ENCODE results near the gene TMEM115.
A peak's percentile ranks its signal among the peaks of the same experiment; 100 is the strongest.

The TMEM115 gene

DNA sequence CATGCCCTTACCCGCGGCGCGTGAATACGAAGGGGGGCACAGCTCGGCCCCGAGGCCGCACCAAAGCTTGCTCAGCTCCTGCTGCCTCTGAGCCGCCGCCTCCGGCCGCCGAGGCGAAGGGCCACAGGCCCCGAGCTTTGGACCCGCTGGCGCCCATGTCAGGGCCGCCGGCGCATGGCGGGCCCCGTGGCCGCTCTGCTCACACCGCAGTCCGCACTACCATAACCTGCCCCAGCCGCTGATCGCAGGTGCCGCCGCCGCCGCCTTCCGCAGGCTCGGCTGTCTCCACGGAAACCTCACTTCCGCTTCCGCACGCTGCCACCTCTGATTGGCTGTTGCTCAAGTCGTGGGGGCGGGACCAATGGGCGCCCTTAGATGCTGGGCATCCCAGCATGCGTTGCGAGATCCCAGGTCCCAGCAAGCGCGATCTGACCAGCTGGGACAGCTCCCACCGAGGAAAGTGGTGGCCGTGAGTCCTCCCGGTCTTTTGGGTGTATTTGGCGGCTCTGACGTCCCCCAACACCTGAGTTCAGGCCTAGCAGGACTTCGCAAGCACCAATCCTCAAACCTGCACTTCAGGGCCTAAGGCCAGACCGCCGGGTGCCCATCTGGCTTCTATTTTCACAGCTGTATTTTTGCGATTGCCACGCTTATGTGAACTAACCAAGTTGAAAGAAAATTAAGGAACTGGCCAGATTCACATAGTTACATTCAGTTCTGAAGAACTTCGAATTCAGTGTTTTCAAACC lies 31.2 kb downstream of the TMEM115 start, which contains the start of gene TUSC2:
TUSC2 (minus strand) TSS at position 281 of the 749 bp plus-strand sequence; CDS start at position 157, 124 bp downstream.
- Histone ChIP-seq H3K27me3 (ENCODE audit: insufficient read depth, poor library complexity, severe bottlenecking) (no peaks in the 10 kb centered on the region), H3K27ac (replicated peaks) (peak within 1 kb of the TSS; percentile 75), H3K4me3 (replicated peaks; ENCODE audit: insufficient read depth, low read length) (peak within 1 kb of the TSS; percentile 94)
- peak; percentile 97 to 98 for DNase-seq (ENCODE audit: low read depth in 1 of 2, low spot score in 1 of 2)
- TF ChIP-seq SPI1 (IDR thresholded peaks at IDR 0.05; ENCODE audit: borderline replicate concordance, low read depth), result peak; percentile 89
- peak; percentile 88 for TF ChIP-seq GABPA (IDR thresholded peaks at IDR 0.05; ENCODE audit: low read depth)
- TF ChIP-seq, protein P1, sequence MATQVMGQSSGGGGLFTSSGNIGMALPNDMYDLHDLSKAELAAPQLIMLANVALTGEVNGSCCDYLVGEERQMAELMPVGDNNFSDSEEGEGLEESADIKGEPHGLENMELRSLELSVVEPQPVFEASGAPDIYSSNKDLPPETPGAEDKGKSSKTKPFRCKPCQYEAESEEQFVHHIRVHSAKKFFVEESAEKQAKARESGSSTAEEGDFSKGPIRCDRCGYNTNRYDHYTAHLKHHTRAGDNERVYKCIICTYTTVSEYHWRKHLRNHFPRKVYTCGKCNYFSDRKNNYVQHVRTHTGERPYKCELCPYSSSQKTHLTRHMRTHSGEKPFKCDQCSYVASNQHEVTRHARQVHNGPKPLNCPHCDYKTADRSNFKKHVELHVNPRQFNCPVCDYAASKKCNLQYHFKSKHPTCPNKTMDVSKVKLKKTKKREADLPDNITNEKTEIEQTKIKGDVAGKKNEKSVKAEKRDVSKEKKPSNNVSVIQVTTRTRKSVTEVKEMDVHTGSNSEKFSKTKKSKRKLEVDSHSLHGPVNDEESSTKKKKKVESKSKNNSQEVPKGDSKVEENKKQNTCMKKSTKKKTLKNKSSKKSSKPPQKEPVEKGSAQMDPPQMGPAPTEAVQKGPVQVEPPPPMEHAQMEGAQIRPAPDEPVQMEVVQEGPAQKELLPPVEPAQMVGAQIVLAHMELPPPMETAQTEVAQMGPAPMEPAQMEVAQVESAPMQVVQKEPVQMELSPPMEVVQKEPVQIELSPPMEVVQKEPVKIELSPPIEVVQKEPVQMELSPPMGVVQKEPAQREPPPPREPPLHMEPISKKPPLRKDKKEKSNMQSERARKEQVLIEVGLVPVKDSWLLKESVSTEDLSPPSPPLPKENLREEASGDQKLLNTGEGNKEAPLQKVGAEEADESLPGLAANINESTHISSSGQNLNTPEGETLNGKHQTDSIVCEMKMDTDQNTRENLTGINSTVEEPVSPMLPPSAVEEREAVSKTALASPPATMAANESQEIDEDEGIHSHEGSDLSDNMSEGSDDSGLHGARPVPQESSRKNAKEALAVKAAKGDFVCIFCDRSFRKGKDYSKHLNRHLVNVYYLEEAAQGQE (IDR thresholded peaks at IDR 0.05; ENCODE audit: insufficient replicate concordance, low read depth), result peak; percentile 47
- peak; percentile 55; the same call in 1 of the 2 replicates for TF ChIP-seq POLR2AphosphoS5 (IDR thresholded peaks at IDR 0.05; ENCODE audit: low read depth)
- TF ChIP-seq, protein P2, sequence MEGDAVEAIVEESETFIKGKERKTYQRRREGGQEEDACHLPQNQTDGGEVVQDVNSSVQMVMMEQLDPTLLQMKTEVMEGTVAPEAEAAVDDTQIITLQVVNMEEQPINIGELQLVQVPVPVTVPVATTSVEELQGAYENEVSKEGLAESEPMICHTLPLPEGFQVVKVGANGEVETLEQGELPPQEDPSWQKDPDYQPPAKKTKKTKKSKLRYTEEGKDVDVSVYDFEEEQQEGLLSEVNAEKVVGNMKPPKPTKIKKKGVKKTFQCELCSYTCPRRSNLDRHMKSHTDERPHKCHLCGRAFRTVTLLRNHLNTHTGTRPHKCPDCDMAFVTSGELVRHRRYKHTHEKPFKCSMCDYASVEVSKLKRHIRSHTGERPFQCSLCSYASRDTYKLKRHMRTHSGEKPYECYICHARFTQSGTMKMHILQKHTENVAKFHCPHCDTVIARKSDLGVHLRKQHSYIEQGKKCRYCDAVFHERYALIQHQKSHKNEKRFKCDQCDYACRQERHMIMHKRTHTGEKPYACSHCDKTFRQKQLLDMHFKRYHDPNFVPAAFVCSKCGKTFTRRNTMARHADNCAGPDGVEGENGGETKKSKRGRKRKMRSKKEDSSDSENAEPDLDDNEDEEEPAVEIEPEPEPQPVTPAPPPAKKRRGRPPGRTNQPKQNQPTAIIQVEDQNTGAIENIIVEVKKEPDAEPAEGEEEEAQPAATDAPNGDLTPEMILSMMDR (IDR thresholded peaks at IDR 0.05; ENCODE audit: insufficient read depth, low read length), result no peak

DNA sequence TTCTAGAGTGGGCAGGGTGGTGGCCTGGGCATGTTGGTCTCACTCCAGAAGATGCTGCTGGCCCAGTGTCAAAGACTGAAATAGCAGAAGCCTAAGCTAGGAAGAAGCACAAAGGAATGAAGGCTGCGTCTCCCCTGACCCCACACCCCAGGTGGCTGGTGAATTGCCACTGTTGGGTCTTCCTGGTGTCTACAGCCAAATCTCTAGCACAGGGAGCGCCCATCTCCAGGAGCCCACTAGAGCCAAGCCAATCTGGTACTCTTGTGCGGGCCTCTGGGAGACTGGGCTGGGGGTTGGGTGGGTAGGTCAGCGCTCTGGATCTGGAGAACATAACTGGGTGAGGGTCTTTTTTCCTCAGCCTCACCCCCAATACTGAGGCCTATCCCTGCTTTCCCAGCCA lies 32.2 kb downstream of the TMEM115 start:
- TF ChIP-seq GABPA (IDR thresholded peaks at IDR 0.05; ENCODE audit: low read depth), result no peak
- TF ChIP-seq, protein P1 (IDR thresholded peaks at IDR 0.05; ENCODE audit: insufficient replicate concordance, low read depth), result no peak
- TF ChIP-seq SPI1 (IDR thresholded peaks at IDR 0.05; ENCODE audit: borderline replicate concordance, low read depth), result no peak
- TF ChIP-seq POLR2AphosphoS5 (IDR thresholded peaks at IDR 0.05; ENCODE audit: low read depth), result no peak
- TF ChIP-seq, protein P2 (IDR thresholded peaks at IDR 0.05; ENCODE audit: insufficient read depth, low read length), result no peak
- DNase-seq (ENCODE audit: low read depth in 1 of 2, low spot score in 1 of 2), result no peak
- Histone ChIP-seq H3K27ac (replicated peaks) (peak overlapping the region; percentile 75), H3K4me3 (replicated peaks; ENCODE audit: insufficient read depth, low read length) (peak overlapping the region; percentile 94), H3K27me3 (ENCODE audit: insufficient read depth, poor library complexity, severe bottlenecking) (no peaks in the 10 kb centered on the region)

DNA sequence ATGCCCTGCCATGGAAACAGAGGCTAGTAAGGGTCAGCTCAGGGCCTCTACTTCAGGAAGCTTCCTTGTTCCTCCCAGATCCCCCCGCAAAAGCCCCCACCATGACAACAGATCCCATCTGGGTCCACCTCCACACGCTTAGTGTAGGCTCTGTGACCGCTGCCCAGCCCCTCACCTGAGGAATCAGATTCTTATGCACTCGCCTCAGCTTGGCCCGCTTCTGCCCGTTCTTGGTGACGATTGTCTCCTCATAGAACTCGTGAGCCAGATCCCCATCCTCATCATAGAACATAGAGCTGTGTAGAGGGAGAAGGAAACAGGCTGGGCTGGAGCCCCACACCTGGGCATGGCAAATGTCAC lies 33.2 kb downstream of the TMEM115 start:
- DNase-seq (ENCODE audit: low read depth in 1 of 2, low spot score in 1 of 2), result no peak
- Histone ChIP-seq H3K27me3 (ENCODE audit: insufficient read depth, poor library complexity, severe bottlenecking) (no peaks in the 10 kb centered on the region), H3K4me3 (replicated peaks; ENCODE audit: insufficient read depth, low read length) (no peak overlapping the region), H3K27ac (replicated peaks) (peak overlapping the region; percentile 50)
- TF ChIP-seq SPI1 (IDR thresholded peaks at IDR 0.05; ENCODE audit: borderline replicate concordance, low read depth) (no peak), GABPA (IDR thresholded peaks at IDR 0.05; ENCODE audit: low read depth) (no peak), POLR2AphosphoS5 (IDR thresholded peaks at IDR 0.05; ENCODE audit: low read depth) (no peak)
- TF ChIP-seq, protein P2 (IDR thresholded peaks at IDR 0.05; ENCODE audit: insufficient read depth, low read length), result no peak
- TF ChIP-seq, protein P1 (IDR thresholded peaks at IDR 0.05; ENCODE audit: insufficient replicate concordance, low read depth), result no peak

All from HL-60 (cell line).